HG03103 (cell line): ENCODE results near the gene GTF2E1.

ENCODE experiments used
- ATAC-seq: cut with Tn5 transposase; IDR thresholded peaks from one replicate; pipeline ENCODE4 v1.9.1; 2021; ENCODE audit warnings: low read depth; ENCODE audit not compliant: unreplicated experiment

The GTF2E1 gene

DNA sequence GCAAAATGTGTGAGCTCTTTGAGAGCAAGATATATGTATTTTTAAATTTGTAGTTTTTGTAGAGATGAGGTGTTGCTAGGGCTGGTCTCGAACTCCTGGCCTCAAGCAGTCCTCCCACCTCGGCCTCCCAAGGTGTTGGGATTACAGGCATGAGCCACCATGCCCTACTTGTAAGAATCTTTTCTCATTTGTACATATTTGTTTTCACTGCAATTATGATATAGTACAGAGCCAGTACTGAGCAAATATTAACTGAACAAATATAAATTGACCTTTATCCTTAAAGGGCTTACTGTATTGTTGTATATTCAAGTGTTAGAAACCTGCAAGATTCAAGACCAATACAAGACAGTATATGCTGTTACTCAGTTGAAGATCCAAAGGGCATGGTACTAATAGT, 53.4 kb downstream of the GTF2E1 start:
- no peak for ATAC-seq

DNA sequence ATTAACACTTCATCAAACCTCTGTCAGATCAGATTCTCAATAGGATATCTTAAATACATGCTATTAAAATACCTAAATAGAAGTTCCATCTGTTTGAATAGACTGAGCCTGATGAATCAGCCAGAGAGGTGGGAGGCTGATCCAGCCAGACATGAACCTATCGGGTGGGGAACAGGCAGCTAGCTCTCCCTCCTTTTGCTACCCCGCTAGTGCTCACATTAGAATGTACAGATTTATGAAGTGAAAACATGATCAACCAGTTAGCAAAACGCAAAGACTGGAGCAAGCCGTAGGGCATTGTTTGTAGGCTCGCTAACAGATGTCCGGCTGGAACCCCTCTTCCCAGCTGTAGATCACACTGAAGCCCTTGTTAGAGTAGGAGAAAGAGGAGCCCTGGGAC, 54.4 kb downstream of the GTF2E1 start:
- no peak for ATAC-seq

DNA sequence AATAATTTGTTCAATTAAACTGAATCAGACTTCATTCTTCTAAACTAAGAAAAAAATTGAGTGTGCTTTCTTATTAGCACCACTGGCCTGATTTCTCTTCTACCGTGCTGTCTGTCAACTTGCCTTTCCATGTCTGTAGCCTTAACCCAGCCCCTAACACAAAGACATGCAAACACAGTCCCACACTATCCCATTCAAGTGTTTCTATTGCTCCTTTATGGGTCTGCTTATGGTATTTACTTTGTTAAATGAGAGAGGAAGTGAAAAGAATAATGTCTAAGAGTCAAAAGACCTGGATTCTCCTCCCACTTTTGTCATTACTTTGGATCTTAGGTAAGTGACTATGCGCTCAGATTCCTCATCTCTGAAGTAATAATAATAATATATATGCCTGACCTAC, 55.3 kb downstream of the GTF2E1 start:
- ATAC-seq, result no peak

GRCh38 chr3:120798346-120798745, 55.8 kb downstream of the GTF2E1 start:
- no peak for ATAC-seq

DNA sequence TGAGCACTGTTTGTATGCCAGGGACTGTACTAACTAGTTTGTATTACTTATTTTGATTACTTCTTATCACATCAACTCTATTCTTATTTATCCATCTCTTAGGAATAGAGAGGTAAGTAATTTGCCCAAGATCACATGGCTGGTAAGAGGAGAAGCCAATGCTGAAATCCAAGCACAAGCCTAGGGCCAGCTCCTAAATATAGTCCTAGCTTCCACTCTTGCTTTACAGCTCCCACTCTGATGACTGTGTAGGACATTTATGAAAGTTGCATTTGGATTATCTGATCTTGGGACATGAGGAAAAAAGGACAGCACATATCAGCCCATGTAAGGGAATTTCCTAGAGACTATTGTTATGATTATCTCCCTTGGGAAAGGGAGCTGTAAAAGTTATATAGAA, 58.1 kb downstream of the GTF2E1 start:
- ATAC-seq, result no peak

- ATAC-seq, result no peak
Measured at GRCh38 chr3:120801484-120801883, 58.9 kb downstream of the GTF2E1 start.

DNA sequence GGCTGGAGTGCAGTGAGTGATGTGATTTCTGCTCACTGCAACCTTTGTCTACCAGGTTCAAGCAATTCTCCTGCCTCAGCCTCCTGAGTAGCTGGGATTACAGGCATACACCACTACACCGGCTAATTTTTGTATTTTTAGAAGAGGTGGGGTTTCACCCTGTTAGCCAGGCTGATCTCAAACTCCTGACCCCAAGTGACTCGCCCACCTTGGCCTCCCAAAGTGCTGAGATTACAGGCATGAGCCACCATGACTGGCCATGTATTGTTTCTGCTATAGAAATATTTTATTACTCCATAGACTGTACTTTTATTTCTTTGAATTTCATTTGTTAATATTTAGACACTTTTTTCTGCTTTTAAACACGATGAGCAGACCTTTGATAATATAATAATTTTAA, 60.4 kb downstream of the GTF2E1 start:
- no peak for ATAC-seq

- no peak for ATAC-seq
Measured at GRCh38 chr3:120816728-120817127, 74.2 kb downstream of the GTF2E1 start.

GRCh38 chr3:120820748-120821147, 78.2 kb downstream of the GTF2E1 start:
- no peak for ATAC-seq

GRCh38 chr3:120821426-120821825, 78.9 kb downstream of the GTF2E1 start:
- ATAC-seq, result no peak

- ATAC-seq, result no peak
Measured at GRCh38 chr3:120823156-120823555, 80.6 kb downstream of the GTF2E1 start.

DNA sequence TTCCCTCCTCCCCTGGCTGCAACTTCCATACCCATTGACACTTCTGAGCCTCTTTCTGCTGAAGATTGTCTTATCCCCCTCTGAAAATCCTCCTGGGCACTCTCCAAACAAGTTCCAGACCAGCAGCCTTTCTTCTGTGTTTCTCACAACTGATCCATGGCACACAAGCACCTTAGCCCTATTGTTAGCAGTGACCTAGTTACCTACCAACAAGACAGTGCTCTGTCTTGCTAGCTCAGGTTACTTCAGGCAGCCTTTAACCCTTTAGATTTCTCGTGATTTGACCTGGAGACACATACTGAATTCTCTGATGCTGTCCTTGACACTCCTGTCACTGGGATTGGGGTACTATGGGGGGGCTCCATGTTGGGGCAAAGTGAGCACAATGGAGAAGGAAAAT, 82.1 kb downstream of the GTF2E1 start:
- no peak for ATAC-seq

DNA sequence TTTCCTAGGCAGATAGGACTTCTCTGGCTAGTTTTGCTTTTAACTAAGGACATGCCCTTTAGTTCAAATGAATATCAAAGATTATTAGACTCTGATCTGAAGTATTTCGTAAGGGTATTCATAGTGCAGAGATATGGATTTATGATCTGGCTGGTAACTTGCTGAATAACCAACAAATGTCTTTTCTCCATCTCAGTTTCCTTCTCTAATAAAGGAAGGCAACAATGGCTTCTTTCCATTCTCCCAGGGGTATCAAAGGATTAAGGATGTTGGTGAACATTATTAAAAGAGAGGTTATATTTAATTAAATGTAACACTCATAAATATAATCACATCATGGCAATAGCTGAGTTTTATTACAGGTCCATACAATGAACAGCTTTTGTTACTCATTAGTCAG, 86.3 kb downstream of the GTF2E1 start:
- ATAC-seq, result no peak

- ATAC-seq, result no peak
Measured at GRCh38 chr3:120831066-120831465, 88.5 kb downstream of the GTF2E1 start.
